GM18858 (cell line): ENCODE measurements around the gene ANKIB1.
A peak's percentile ranks its signal among the peaks of the same experiment; 100 is the strongest.

ENCODE experiments used
- ATAC-seq: cut with Tn5 transposase; IDR thresholded peaks from one replicate; pipeline ENCODE4 v1.9.1; 2021; ENCODE audit not compliant: unreplicated experiment

The ANKIB1 gene

DNA sequence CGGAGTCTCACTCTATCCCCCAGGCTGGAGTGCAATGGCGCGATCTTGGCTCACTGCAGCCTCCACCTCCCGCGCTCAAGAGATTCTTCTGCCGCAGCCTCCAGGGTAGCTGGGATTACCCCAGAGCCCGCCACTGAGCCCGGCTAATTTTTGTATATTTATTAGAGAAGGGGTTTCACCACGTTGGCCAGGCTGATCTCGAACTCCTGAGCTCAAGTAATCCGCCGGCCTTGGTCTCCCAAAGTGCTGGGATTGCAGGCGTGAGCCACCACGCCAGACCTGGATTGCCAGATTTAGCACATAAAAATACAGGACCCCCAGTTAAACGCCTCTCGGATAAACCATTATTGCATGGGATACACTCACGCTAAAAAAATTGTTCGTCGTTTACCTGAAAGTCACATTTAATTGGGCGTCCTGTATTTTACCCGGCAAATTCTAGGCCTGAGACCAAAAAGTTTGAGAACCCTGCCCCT is 201.1 kb downstream of the ANKIB1 start:
- no peak for ATAC-seq

DNA sequence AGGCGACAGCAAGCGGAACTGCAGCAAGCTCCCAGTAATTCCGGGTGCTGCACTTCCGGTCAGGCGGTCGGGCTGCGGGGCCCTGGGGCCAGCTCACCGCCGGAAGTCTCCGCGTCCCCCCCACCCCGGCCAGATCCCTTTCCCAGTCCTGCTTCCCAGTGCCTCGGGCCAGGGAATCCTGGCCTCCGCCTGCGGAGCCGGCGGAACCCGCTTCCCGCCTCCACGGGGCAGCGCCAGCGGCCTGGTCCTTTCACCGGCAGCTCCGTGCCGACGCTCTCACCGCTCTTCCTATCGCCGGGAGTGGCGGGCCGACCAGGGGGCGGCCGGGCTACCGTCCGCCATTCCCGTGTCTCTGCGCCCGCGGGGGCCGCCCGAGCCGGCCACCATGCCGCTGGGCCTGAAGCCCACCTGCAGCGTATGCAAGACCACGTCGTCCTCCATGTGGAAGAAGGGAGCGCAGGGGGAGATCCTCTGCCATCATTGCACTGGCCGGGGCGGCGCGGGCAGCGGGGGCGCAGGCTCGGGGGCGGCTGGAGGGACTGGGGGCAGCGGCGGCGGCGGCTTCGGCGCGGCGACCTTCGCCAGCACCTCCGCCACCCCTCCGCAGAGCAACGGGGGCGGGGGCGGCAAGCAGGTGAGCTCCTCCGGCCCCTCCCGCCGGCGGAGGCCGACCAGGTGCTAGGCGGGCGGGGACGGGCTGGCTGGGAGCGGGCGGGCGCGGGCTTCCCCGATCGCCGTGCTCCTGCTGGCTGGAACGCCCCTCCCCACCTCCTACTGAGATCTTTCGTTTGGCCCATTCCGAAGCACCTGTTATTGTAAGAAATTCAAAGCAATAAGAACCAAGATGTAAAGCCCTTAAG is 201.8 kb downstream of the ANKIB1 start, which contains the start of gene GATAD1:
GATAD1 (plus strand) TSS at position 138 of the 860 bp plus-strand sequence; CDS start at position 386, 248 bp downstream.
- peak; percentile 84 for ATAC-seq

DNA sequence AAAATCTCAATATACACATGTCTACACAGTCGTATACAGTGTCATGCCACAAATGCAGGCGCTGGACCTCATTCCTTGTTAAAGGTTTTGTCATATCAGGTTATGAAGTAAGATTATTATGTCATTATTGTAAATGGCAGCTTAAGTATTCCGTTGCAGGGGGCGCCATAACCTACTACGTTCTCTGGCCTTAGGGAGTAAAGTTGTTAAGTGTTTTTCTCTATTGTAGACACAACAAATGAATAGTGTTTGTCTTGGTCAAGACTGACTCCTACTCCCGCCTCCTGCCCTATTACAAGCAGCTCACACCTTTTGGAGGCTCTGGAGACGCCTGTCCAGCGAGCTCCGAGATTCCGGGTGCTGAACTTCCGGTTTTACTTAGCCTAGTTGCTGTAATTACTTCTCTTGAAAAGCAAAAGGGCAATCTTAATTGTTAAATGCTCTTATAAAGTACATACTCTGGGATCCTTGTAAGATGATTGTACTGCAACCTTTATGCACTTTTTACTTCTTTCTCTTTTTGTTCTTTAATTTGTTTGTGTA is 202.5 kb downstream of the ANKIB1 start:
- ATAC-seq, result peak; percentile 33
